ENCODE results near the gene KLC1. TPM values are rescaled to one million over a fixed set of nuclear protein-coding genes. Genes with fewer than 3 reads are reported as not detected.

KLC1 gene
- total and polyA plus RNA-seq, 5 donors from 2014 or later = 51.9 to 217 (median 65.4) TPM

DNA sequence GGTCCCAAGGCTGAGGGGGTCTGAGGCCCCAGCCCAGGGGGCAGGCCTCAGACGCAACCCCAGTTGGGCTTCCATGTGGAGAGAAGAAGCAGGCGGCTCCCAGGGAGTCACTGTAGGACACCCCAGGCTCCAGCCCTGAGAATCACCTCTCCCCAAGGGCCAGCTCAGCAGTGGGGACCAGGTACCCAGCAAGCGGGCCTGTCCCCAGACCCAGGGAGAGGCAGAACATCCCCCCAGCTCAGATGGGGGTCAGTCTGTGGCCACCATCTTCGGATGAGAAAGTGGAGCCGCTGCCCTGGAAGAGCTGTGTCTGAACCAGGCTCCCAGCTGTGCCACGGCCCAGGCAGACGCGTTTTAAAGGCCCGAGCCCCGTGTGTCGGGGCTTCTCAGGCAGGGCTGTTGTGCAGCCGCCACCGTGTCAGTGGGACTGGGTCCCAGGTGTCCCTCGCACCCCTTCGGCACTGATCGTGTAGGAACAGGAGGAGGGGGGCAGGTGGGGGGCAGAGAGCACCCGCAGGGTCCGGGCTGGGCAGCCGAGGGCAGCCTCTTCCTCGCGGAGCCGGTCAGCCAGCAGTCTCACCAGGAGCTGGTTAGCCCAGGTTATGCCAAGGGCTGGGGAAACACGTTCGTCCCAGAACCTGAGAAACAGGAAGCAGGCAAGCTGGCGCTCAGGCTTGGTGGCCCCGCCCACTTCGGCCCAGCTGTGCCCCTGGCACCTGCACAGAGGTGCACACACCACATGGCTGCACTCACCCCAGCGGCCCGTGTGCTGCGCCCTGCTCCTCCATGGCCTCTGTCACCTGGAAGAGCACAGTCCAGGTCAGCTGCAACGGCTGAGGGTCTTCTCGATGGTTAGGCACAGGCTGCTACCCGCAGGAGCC lies 69.6 kb downstream of the KLC1 start:
- Mint-ChIP-seq H3K9me3 (peaks cover 0 to 1% (median 0%) of the 10 kb centered on the region in 7 donors), H3K4me1 (peaks cover 4 to 22% (median 7%) of the 10 kb centered on the region in 4 donors), H3K4me3 (no peak overlapping the region), H3K36me3 (peaks cover 19% of the 10 kb centered on the region), H3K27me3 (no peaks in the 10 kb centered on the region), H3K27ac (no peak overlapping the region)
- no peaks in the 10 kb centered on the region for H3K27me3 ChIP-seq (ENCODE audit: control insufficient read depth, insufficient read depth, low read length)
- no peak overlapping the region for H3K4me3 ChIP-seq (ENCODE audit: low read depth, low read length)
- DNase-seq (no peak), ATAC-seq (ENCODE audit: low read depth in 2 of 2) (no peak)
- no peaks in the 10 kb centered on the region for H3K9me3 ChIP-seq (ENCODE audit: control insufficient read depth in 2 of 2, low read length in 2 of 2)
- no peaks in the 10 kb centered on the region for H3K4me1 ChIP-seq (ENCODE audit: control insufficient read depth, insufficient read depth, low read length, poor library complexity, severe bottlenecking)
- H3K36me3 ChIP-seq (ENCODE audit: control insufficient read depth, insufficient read depth, low read length) = peaks cover 34% of the 10 kb centered on the region
- H3K27ac ChIP-seq (ENCODE audit: insufficient read depth, low read length, poor library complexity, severe bottlenecking) = no peak overlapping the region

- no peaks in the 10 kb centered on the region for H3K27me3 ChIP-seq (ENCODE audit: control insufficient read depth, insufficient read depth, low read length)
- Mint-ChIP-seq H3K36me3 (peaks cover 18% of the 10 kb centered on the region), H3K27ac (peak overlapping the region in 1 of 3 donors; percentile 44), H3K9me3 (peaks cover 0 to 1% (median 0%) of the 10 kb centered on the region in 7 donors), H3K4me1 (peaks cover 6 to 26% (median 9%) of the 10 kb centered on the region in 4 donors), H3K27me3 (no peaks in the 10 kb centered on the region), H3K4me3 (no peak overlapping the region)
- no peak overlapping the region for H3K27ac ChIP-seq (ENCODE audit: insufficient read depth, low read length, poor library complexity, severe bottlenecking)
- peaks cover 29% of the 10 kb centered on the region for H3K36me3 ChIP-seq (ENCODE audit: control insufficient read depth, insufficient read depth, low read length)
- no peak overlapping the region for H3K4me3 ChIP-seq (ENCODE audit: low read depth, low read length)
- H3K4me1 ChIP-seq (ENCODE audit: control insufficient read depth, insufficient read depth, low read length, poor library complexity, severe bottlenecking) = no peaks in the 10 kb centered on the region
- ATAC-seq (ENCODE audit: low read depth in 2 of 2) (no peak), DNase-seq (no peak)
- no peaks in the 10 kb centered on the region for H3K9me3 ChIP-seq (ENCODE audit: control insufficient read depth in 2 of 2, low read length in 2 of 2)
Observed at GRCh38 chr14:103699261-103699661, 70.2 kb downstream of the KLC1 start.

GRCh38 chr14:103699901-103700752 lies 71.1 kb downstream of the KLC1 start:
- Histone ChIP-seq H3K9me3 (ENCODE audit: control insufficient read depth in 2 of 2, low read length in 2 of 2) (no peaks in the 10 kb centered on the region), H3K4me3 (ENCODE audit: low read depth, low read length) (no peak overlapping the region), H3K4me1 (ENCODE audit: control insufficient read depth, insufficient read depth, low read length, poor library complexity, severe bottlenecking) (no peaks in the 10 kb centered on the region), H3K27me3 (ENCODE audit: control insufficient read depth, insufficient read depth, low read length) (no peaks in the 10 kb centered on the region), H3K27ac (ENCODE audit: insufficient read depth, low read length, poor library complexity, severe bottlenecking) (no peak overlapping the region), H3K36me3 (ENCODE audit: control insufficient read depth, insufficient read depth, low read length) (peaks cover 26% of the 10 kb centered on the region)
- Mint-ChIP-seq H3K27ac (peak overlapping the region in 1 of 3 donors; percentile 44), H3K4me1 (peaks cover 6 to 26% (median 9%) of the 10 kb centered on the region in 4 donors), H3K27me3 (no peaks in the 10 kb centered on the region), H3K9me3 (peaks cover 0 to 1% (median 0%) of the 10 kb centered on the region in 7 donors), H3K4me3 (no peak overlapping the region), H3K36me3 (peaks cover 18% of the 10 kb centered on the region)
- ATAC-seq (ENCODE audit: low read depth in 2 of 2) (no peak), DNase-seq (no peak)

GRCh38 chr14:103700753-103701490 lies 71.9 kb downstream of the KLC1 start:
- DNase-seq = no peak
- H3K36me3 ChIP-seq (ENCODE audit: control insufficient read depth, insufficient read depth, low read length) = peaks cover 21% of the 10 kb centered on the region
- no peak overlapping the region for H3K4me3 Mint-ChIP-seq
- no peak for ATAC-seq (ENCODE audit: low read depth in 2 of 2)
- no peaks in the 10 kb centered on the region for H3K27me3 ChIP-seq (ENCODE audit: control insufficient read depth, insufficient read depth, low read length)
- H3K27me3 Mint-ChIP-seq = no peaks in the 10 kb centered on the region
- H3K4me1 ChIP-seq (ENCODE audit: control insufficient read depth, insufficient read depth, low read length, poor library complexity, severe bottlenecking) = no peaks in the 10 kb centered on the region
- no peaks in the 10 kb centered on the region for H3K9me3 ChIP-seq (ENCODE audit: control insufficient read depth in 2 of 2, low read length in 2 of 2)
- H3K4me1 Mint-ChIP-seq = peaks cover 6 to 21% (median 8%) of the 10 kb centered on the region in 4 donors
- no peak overlapping the region for H3K4me3 ChIP-seq (ENCODE audit: low read depth, low read length)
- H3K27ac ChIP-seq (ENCODE audit: insufficient read depth, low read length, poor library complexity, severe bottlenecking) = no peak overlapping the region
- peaks cover 0 to 1% (median 0%) of the 10 kb centered on the region in 7 donors for H3K9me3 Mint-ChIP-seq
- no peak overlapping the region for H3K27ac Mint-ChIP-seq
- peaks cover 15% of the 10 kb centered on the region for H3K36me3 Mint-ChIP-seq

GRCh38 chr14:103702095-103702494 lies 73.1 kb downstream of the KLC1 start:
- Mint-ChIP-seq H3K36me3 (peaks cover 14% of the 10 kb centered on the region), H3K27me3 (no peaks in the 10 kb centered on the region), H3K9me3 (peaks cover 0 to 1% (median 0%) of the 10 kb centered on the region in 7 donors), H3K4me3 (no peak overlapping the region), H3K4me1 (peaks cover 0 to 13% (median 4%) of the 10 kb centered on the region in 4 donors), H3K27ac (no peak overlapping the region)
- no peak for DNase-seq
- Histone ChIP-seq H3K4me1 (ENCODE audit: control insufficient read depth, insufficient read depth, low read length, poor library complexity, severe bottlenecking) (no peaks in the 10 kb centered on the region), H3K9me3 (ENCODE audit: control insufficient read depth in 2 of 2, low read length in 2 of 2) (no peaks in the 10 kb centered on the region), H3K4me3 (ENCODE audit: low read depth, low read length) (no peak overlapping the region), H3K27me3 (ENCODE audit: control insufficient read depth, insufficient read depth, low read length) (no peaks in the 10 kb centered on the region), H3K36me3 (ENCODE audit: control insufficient read depth, insufficient read depth, low read length) (peaks cover 20% of the 10 kb centered on the region), H3K27ac (ENCODE audit: insufficient read depth, low read length, poor library complexity, severe bottlenecking) (no peak overlapping the region)
- ATAC-seq (ENCODE audit: low read depth in 2 of 2) = no peak

DNA sequence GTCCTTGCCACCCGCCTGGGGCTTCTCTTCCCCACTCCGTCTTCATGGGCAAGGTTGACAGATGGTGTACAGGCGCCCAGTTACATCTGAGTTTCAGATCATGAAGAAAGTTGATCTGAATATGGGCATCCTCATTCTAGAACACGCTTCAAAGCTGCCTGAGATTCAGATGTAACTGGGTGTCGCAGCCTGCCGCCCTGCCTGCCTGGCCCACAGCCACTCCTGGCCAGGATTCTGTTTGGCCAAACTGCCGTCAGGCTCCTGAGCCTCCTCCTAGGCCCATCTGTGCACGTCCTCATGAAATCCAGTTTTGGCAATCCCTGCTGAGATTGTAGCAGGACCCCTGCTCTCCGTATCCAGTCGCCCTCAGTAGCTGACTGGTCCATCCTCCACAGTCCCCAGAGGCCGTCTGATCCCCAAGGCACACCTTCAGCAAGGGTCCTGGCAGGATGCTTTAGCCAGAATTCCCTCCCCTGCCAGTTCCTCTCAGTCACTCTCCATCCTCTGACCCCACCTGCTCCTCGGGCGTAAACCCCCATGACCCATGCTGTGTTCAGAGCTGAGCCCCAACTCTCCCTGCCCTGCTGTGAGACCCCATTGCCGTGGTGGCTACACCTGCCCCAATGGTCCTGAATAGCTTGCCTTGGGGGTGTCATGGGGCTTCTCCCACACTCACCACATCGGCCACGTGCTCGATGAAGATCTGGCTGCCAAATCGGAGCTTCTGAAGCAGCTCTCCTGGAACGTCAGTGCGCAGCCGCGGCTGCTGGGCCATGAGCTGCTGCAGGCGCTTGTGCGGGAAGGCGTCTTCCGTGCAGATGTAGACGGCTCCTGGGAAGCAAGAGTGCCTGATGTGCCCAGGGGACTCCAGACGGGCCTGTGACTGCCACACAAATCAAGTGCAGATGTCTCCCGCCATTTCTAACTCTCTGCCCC lies 73.8 kb downstream of the KLC1 start:
- Mint-ChIP-seq H3K27ac (no peak overlapping the region), H3K27me3 (no peaks in the 10 kb centered on the region), H3K4me3 (no peak overlapping the region), H3K9me3 (peaks cover 0 to 1% (median 0%) of the 10 kb centered on the region in 7 donors), H3K36me3 (peaks cover 11% of the 10 kb centered on the region), H3K4me1 (peaks cover 0 to 9% (median 3%) of the 10 kb centered on the region in 4 donors)
- Histone ChIP-seq H3K4me3 (ENCODE audit: low read depth, low read length) (no peak overlapping the region), H3K4me1 (ENCODE audit: control insufficient read depth, insufficient read depth, low read length, poor library complexity, severe bottlenecking) (no peaks in the 10 kb centered on the region), H3K27me3 (ENCODE audit: control insufficient read depth, insufficient read depth, low read length) (no peaks in the 10 kb centered on the region), H3K9me3 (ENCODE audit: control insufficient read depth in 2 of 2, low read length in 2 of 2) (no peaks in the 10 kb centered on the region), H3K36me3 (ENCODE audit: control insufficient read depth, insufficient read depth, low read length) (peaks cover 16% of the 10 kb centered on the region), H3K27ac (ENCODE audit: insufficient read depth, low read length, poor library complexity, severe bottlenecking) (no peak overlapping the region)
- no peak for DNase-seq
- no peak for ATAC-seq (ENCODE audit: low read depth in 2 of 2)
